HG02798 (cell line): ENCODE measurements around the gene MPV17L2.
"Not testable (repeated sequence)": the region's sequence is repeated elsewhere in the genome, so short reads cannot be mapped to it uniquely, and the experiment has no call there.

Experiments used
- ATAC-seq: cut with Tn5 transposase; IDR thresholded peaks from one replicate; pipeline ENCODE4 v1.9.1; 2021; ENCODE audit warnings: mild to moderate bottlenecking; ENCODE audit not compliant: unreplicated experiment, poor library complexity

Gene MPV17L2

DNA sequence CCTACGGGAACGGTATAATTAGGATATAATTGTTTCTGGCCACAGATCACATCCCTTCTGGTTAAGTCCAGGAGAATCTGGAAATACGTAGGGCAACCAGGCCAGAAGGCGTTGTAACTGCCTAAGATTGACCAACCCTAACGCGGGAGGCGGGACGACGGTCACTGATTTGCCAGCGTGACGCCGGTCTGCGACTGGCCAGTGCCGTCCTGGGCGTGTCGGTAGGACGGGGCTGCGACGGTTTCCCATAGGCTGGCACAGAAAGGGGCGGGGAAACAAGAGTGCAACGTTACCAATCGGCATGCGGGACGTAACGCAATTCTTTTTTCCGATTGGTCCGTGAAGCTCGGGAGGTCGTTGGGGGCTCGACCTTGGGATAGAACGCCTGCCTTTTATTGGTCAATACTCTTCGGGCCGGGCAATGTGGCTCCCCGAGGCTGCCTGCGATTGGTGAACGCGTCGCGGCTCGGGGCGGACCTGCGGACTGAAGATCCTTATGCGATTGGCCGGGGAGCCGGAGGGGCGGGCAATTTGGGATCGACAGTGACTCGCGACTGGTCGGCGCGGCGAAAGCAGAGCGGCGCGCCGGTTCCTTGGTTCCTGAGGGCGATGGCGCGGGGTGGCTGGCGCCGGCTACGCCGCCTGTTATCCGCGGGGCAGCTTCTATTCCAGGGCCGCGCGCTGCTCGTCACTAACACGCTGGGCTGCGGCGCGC lies at the start of gene MPV17L2:
TSS of gene MPV17L2 (plus strand) at position 546 of the 715 bp plus-strand sequence. CDS start at position 610, 64 bp downstream.
- peak; percentile 91 for ATAC-seq

DNA sequence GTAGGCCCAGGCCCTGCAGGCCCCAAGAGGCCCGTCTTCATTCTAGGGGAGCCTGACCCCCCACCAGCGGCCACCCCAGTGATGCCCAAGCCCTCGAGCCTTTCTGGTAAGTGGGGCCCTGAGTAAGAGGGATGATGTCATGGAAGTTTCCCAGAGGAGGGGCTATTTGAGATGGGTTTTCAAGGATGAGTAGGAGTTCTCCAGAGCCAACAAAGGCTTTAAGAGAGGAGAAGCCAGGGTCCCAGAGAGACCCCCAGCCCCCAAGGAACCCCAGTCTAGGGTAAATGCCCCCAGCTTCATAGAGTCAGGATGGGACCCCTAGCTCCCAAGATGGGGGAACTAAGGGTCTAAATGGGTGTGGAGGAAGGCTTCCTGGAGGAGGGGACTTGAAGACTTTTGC lies 49.1 kb upstream of the MPV17L2 start:
- no peak for ATAC-seq

DNA sequence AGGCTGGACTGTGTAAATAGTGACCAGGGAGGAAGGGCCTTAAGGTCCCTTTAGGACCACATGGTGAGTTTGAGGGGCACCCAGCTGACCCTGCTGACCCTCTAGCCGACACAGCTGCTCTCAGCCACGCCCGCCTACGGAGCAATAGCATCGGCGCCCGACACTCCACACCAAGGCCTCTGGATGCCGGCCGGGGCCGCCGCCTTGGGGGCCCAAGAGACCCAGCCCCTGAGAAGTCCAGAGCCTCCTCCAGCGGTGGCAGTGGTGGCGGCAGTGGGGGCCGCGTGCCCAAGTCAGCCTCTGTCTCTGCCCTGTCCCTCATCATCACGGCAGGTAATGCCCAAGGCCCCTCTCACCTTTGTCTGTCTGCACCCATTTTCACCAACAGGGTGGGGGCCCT lies 48.7 kb upstream of the MPV17L2 start:
- no peak for ATAC-seq

DNA sequence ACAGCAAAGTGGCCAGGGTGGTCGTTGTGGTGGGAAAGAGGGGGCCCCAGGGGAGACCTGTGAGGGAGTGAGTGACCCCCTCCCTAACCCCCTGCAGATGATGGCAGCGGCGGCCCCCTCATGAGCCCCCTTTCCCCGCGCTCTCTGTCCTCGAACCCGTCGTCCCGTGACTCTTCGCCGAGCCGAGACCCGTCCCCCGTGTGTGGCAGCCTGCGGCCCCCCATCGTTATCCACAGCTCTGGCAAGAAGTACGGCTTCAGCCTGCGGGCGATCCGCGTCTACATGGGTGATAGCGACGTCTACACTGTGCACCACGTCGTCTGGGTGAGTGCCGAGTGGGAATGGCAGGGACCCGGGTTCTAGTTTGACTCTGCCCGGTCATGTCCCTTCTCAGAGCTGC lies 48.1 kb upstream of the MPV17L2 start:
- ATAC-seq = no peak

DNA sequence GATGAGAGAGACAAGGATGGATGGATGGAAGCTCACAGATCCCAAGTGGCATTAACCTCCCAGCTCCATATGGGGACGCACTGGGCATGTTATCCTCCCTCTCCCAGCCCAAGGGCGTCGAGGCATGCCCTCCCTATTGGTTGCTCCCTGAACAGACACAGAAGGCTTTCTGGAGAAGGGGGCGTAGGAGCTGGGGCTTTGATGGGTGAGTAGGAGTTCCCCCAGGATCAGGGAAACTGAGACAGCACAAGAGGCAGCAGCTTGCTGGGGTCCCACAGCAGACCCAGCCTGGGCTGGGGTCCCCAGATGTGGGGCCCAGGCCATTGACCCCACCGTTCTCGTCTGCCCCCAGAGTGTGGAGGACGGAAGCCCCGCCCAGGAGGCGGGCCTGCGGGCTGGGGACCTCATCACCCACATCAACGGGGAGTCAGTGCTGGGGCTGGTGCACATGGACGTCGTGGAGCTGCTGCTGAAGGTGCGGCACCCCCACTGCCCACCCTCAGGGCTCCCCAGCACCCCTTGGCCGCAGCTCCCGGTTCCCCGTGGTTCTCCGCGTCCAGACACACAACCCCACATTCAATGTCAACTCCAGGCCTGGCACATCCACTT lies 47.5 kb upstream of the MPV17L2 start:
- no peak for ATAC-seq

DNA sequence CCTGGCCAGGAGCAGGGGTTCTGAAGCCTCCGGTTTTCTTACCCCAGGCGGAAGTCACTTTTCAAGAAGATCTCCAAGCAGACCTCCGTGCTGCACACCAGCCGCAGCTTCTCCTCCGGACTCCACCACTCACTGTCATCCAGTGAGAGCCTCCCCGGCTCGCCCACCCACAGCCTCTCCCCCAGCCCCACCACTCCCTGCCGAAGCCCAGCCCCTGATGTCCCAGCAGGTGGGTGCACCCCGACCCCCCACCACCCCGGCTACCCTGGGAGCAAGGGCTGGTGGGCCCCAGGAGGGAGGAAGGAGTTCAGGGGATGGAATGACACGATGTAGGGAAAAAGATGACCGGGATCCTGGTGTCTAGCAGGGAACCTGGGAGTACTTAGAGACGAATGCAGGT lies 45.6 kb upstream of the MPV17L2 start:
- ATAC-seq = no peak

DNA sequence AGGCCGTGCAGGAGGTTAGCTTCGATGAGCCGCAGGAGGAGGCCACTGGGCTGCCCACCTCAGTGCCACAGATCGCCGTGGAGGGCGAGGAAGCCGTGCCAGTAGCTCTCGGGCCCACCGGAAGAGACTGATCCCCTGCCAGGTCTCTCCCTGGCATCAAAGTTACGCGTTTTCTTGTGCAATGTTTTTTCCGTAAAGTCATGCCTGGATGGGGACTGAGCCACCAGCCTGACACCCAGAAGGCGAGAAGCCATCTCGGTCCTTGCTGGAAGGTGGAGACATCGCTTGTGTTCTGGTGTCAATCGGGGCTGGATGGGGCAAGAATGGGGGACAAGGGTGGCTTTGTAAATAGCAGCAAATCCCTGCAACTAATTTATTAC lies 43.4 kb upstream of the MPV17L2 start:
- ATAC-seq = no peak

DNA sequence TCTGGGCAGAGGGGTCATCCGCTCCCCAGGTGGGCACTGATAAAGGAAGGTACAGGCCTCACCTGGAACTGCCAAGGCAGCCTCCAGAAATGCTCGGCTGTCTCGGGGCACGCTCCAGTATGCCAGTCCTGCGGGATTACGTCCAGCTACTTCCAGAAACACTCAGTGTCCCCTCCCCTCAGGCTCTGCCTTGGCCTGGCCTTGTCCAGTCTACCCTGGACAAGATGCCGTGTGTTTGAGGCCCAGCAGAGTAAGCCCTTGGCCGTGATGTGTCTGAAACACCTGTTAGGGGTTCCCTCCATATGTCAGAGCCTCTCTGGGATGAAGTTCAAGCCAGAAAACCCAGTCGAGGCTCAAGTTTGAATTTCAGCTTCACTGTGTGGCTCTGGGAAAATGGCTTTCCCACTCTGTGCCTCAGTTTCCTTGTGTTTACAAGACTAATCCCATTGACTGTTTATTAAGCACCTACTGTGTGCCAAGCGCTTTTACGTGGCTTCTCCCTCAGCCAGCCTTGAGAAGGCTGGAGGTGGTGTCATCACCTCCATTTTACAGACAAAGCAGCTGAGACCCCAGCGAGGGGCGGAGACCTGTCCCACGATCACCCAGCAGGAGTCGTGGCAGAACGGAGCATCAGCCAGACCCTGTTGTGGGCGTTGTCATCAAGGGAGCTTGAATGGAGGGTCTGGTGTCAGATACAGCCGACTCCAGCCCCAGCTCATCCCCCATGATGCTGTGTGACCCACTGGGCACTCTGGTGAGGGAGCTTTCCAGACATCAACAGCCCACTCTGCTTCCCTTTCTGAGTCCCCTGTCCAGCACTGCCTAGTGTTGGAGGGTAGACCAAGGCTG lies 42.0 kb upstream of the MPV17L2 start:
- ATAC-seq = no peak

DNA sequence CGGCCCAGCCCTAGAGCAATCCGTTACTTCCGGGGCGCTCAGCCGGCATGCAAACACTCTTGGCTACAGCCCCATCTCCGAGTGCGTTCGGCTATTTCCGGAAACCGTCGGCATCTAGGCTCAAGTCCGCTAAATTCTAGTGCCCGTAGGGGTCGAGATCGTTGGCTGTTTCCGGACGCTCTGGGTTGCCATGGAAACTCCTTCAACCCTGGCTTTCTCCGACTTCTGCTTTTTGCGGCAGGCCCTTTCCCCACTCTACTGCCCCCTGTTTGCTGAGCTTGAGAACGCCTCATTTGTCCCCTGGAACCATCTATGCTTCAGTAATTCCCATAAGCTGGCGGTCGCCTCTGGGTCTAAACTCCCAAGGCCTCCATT lies 40.6 kb upstream of the MPV17L2 start:
- peak; percentile 66 for ATAC-seq

DNA sequence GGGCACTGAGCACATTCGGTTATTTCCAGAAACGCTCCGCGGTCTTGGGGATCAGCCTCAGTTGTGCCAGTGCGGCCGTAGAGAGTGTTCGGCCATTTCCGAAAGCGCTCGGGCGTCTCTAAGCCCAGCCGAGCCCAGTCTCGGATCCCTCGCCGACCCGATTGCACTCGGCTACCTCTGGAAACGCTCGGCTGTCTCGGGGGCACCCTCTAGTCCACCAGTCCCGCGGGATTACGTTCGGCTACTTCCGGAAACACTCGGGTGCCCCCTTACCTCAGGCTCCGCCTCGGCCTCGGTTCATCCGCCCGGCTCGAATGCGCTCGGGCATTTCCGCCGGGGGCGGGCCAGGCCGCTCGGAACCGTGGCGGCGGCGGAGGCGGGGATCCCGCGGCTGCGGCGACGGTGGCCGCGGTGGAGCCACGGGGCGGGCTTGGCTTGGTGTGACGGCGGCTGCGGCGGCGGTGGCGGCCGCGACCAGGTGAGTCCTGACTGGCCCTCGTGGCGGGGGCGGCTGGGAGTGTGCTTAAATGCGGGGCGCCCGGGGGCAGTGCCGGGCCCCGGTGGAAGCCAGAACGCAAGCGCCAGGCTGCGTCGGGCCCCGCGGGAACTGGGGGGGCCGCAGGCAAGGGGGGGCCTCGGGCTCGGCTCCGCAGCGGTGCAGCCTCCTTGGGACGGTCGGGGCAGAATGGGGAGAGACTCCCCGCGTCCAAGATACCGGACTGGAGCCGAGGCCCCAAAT lies 40.0 kb upstream of the MPV17L2 start, which contains the start of gene PIK3R2:
TSS of gene PIK3R2 (plus strand) at position 347 of the 739 bp plus-strand sequence. CDS start 2,717 bp downstream, outside the sequence.
- peak; percentile 79 for ATAC-seq

DNA sequence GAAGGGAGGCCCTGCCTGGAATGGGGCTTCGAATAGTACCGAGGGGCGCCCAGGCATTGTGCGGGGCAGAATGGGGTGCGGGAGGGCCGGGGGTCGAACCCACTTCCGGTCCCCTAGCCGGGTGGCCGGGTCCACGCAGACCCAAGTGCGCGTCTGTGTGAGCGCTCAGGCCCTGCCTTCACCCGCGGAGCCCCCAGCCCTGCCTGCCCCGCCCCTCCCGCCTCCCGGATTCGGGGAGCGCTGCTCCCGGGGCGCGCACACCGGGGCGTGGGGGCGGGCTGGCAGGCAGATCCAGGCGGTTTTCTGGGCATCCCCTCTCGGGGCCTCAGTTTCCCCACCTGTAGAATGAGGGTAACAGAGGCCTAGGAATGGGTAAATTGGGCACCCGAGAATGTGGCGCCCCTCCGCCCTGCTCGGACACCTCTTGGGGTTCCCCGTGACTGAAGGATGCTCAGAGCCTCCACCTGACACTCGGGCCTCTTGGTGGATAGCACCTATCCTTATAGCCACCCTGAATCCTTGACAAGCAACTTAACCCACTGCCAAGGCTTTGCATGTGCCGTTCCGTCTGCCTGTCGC lies 39.4 kb upstream of the MPV17L2 start:
- ATAC-seq = no peak

DNA sequence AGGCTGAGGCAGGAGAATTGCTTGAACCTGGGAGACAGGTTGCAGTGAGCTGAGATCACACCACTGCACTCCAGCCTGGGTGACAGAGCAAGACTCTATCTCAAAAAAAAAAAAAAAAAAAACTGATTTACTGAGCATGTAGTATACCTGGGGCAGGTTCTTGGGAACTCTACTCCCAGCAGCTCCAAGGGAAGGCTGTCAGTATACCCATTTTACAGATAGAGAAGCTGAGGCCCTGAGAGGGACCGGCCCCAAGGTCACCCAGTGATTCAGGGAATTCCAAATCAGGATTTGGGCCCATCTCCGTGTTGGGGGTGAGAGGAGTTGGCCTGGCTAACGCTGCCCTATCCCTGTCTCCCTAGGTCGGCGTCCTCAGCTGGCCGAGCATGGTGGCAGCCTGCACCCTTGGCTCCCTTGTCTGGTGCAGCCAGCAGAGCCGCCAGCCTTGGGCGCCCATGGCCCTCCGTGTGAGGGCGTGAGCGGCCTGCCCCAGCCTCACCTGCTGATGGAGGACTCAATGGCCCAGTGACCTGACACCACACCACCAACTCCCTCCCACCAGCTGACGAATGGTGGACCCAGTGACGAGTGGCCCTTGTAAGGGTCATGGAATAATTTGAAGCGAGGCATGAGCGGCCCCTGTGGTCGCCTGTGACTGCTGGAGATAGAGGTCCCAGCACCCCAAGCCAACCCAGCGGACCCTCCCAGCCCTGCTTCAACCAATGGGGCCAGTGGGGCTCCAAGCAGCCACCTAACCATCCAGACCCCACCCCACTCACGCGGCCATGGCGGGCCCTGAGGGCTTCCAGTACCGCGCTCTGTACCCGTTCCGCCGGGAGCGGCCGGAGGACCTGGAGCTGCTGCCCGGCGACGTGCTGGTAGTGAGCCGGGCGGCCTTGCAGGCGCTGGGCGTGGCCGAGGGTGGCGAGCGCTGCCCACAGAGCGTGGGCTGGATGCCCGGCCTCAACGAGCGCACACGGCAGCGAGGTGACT lies 37.6 kb upstream of the MPV17L2 start:
- ATAC-seq = no peak

DNA sequence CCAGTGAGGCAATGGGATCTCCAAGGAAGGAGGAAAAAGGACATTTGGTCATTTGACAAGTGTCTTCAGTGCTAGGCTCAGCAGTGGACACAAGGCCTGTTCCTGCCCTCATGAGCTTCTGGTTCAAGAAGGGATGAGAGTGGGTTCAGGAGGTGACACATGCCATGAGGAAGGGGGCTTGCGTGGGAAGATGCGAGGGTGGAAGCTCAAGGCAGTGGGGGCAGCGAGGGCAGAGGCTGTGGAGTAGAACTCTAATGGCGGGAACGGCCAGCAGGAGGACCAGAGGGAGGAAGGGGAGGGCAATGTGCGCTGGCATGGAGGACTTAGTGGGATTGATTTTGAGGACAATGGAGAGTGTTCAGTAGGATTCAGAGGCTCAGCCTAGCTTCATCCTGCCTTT lies 36.8 kb upstream of the MPV17L2 start:
- no peak for ATAC-seq

DNA sequence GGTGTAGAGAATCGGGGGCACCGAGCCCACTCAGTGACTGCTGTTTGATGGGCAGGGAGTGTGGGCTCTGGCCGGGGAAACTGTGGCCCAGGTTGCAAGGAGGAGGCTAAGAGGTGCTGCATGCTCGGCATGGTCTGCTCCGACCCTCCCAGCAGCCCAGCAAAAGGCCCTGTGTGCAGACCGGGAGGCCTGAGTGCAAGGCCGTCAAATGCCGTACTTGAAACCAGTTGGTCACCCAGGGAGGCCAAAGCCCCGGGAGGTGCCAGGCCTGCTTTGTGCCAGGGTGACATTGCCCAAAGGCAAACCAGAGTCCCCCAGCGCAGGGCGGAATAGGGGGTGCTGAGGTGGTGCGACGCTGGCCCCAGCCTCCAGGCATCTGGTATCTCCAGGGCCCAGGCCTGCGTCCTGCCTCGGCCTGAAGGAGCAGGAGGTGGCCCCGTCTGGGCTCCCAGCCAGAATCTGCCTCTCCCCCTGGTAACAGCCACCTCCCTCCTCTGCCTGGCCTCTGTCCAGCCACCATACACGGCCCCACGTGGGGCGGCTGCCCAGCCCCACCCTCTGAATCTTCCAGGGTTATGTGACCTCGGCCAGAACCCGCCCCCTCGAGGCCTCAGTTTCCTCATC lies 36.1 kb upstream of the MPV17L2 start:
- no peak for ATAC-seq

DNA sequence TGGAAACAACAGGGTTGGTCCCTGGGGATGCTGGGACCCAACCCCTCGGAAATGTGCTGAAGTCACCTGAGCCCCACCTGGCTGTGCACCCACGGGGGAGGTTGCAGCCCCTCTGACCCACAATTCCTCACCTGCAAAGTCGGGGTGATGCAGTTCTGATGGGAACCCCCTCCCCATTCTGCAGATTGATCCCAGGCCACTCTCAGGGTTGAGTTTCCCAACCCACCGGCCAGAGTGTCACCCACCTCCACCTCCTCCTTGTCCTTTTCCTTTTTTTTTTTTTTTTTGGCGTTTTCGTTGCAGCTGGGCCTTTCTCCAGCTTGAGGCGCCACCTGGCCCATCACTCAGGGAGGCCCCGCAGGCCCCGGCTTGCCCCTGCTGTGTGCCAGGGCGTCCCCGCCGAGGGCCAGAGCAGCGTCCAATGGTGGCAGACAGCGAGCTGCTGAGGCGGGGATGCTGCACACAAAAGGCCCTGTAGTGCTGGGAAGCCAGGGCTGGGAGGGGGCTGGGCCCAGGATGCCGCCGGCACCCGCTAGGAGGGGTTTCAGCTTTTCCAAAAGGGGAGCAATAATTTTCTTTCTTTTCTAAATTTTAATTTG lies 35.5 kb upstream of the MPV17L2 start:
- ATAC-seq = no peak

DNA sequence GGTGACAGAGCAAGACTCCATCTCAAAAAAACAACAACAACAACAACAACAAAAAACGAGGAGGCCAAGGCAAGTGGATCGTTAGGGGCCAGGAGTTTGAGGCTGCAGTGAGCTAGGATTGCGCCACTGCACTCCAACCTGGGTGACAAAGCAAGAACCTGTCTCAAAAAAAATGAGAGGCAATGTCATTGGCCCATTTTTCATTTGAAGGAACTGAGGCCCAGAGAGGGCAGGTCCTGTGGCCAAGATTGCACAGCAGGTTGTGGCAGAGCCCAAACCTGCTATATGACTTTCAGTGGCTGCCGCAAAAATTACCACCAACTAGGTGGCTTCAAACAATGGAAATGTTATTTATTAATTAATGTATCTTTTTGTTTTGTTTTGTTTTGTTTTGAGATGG lies 34.6 kb upstream of the MPV17L2 start:
- no peak for ATAC-seq

DNA sequence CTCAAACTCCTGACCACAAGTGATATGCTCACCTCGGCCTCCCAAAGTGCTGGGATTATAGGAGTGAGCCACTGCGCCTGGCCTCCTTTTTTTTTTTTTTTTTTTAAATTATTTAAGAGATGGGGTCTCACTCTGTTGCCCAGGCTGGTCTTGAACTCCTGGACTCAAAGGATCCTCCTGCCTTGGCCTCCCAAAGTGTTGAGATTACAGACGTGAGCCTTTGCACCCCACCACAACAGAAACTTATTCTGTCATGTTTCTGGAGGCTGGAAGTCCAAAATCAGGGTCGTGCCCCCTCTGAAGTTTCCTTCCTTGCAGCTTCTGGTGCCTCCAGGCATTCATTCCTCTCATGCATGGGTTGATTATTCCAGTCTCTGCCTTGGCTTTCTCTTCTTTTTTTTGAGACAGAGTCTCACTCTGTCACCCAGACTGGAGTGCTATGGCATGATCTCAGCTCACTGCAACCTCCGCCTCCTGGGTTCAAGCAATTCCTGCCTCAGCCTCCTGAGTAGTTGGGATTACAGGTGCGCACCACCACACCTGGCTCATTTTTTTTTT lies 33.9 kb upstream of the MPV17L2 start:
- not testable (repeated sequence) for ATAC-seq

DNA sequence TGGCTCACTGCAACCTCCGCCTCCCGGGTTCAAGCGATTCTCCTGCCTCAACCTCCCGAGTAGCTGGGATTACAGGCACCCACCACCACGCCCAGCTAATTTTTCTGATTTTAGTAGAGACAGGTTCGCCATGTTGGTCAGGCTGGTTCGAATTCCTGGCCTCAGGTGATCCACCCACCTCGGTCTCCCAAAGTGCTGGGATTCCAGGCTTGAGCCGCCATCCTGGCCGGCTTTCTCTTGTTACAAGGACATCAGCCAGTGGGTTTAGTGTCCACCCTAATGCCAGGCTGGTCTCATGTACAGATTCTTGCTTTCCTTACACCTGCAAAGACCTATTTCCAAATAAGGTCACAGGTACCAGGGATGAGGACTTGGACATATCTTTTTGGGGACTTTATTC lies 33.2 kb upstream of the MPV17L2 start:
- no peak for ATAC-seq
